ENCODE measurements around the gene HSD17B14. TPM values are rescaled to one million over a fixed set of nuclear protein-coding genes. Genes with fewer than 3 reads are reported as not detected.

HSD17B14 gene
- total RNA-seq, 6 experiments from 2014 or later = 3.5 to 78.0 (median 15.7) TPM

DNA sequence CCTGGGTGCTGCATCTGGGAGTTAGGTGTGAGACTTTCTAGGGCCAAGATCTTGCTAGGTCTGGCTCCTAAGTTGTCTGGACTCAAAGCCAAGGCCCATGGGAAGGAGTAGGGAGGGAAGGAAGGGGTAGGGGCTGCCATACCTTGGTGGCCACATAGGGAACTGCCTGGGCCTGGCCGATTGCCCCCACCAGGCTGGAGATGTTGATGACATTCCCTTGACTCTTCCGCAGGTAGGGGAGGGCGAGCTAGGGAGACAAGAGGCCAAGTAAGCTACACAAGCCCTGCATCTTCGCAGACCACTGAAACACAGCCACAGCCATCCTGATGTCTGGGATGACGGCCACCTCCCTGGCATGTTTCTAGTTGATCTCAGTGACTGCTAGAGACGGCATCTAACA lies 21.4 kb downstream of the HSD17B14 start:
- no peak for ATAC-seq
- H3K4me3 ChIP-seq = no peak overlapping the region
- WGBS (ENCODE audit: insufficient coverage, low coverage, low lambda C conversion rate, missing lambda C conversion rate) = 50% methylated on average over 1 of the region's 6 CpGs
- H3K27me3 ChIP-seq = no peaks in the 10 kb centered on the region
- no peak for DNase-seq
- H3K9me3 ChIP-seq = no peaks in the 10 kb centered on the region
- peaks cover 0 to 59% (median 12%) of the 10 kb centered on the region in 4 donors for H3K4me1 ChIP-seq
- intact Hi-C loops (cut with DNase I) = no loop called here
- TF ChIP-seq, protein P1, sequence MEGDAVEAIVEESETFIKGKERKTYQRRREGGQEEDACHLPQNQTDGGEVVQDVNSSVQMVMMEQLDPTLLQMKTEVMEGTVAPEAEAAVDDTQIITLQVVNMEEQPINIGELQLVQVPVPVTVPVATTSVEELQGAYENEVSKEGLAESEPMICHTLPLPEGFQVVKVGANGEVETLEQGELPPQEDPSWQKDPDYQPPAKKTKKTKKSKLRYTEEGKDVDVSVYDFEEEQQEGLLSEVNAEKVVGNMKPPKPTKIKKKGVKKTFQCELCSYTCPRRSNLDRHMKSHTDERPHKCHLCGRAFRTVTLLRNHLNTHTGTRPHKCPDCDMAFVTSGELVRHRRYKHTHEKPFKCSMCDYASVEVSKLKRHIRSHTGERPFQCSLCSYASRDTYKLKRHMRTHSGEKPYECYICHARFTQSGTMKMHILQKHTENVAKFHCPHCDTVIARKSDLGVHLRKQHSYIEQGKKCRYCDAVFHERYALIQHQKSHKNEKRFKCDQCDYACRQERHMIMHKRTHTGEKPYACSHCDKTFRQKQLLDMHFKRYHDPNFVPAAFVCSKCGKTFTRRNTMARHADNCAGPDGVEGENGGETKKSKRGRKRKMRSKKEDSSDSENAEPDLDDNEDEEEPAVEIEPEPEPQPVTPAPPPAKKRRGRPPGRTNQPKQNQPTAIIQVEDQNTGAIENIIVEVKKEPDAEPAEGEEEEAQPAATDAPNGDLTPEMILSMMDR (IDR thresholded peaks at IDR 0.05) = no peak
- no peak for TF ChIP-seq POLR2A (IDR thresholded peaks at IDR 0.05)
- H3K27ac ChIP-seq = peak overlapping the region in 1 of 3 donors; percentile 80
- H3K36me3 ChIP-seq = no peaks in the 10 kb centered on the region

DNA sequence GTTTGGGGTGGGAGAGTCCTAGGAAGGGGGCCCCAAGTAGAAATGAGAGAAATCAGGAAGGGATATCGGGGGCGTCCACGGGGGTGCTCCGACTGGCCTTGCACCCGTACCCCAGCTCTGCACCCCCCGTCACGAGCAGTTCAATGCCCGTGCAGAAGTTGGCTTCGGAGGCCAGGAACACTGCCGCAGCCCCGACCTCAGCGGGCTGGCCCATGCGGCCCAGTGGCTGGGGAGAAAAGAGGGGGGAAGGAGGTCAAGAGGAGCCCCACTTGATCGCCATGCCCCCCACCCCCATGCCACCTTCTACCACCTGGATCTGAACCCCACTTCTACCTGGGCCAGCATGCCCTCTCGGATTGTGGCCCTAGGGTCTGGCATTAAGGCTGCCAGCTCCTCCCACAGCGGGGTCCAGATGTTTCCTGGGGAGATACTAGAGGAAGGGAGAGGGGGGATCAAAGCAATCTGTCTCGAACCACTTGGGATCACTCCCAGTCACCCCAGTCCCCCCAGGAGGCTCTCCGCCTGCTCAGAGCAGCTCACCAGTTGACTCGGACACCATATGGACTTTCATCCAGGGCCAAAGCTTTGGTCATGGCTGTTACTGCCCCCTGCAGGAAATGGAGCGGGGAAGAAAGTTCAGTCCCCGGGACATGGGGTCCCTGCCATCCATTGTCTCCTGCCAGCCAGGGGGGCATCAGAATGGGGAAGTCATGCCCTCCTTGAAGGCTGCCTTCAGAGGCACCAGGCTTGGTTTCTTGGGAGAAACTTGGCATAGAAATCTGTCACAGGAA lies 23.0 kb downstream of the HSD17B14 start:
- TF ChIP-seq, protein P1 (IDR thresholded peaks at IDR 0.05) = peak; percentile 7 to 47 (median 28)
- no peak for TF ChIP-seq POLR2A (IDR thresholded peaks at IDR 0.05)
- no peaks in the 10 kb centered on the region for H3K27me3 ChIP-seq
- H3K27ac ChIP-seq = peak overlapping the region in 2 of 3 donors; percentile 94 to 95
- H3K36me3 ChIP-seq = no peaks in the 10 kb centered on the region
- ATAC-seq (no peak), DNase-seq (peak in 1 of 3 donors; percentile 57)
- intact Hi-C loops (cut with DNase I) = no loop called here
- no peak overlapping the region for H3K4me3 ChIP-seq
- H3K9me3 ChIP-seq = no peaks in the 10 kb centered on the region
- peaks cover 0 to 61% (median 7%) of the 10 kb centered on the region in 4 donors for H3K4me1 ChIP-seq
- 28% methylated on average over 14 of the region's 21 CpGs for WGBS (ENCODE audit: insufficient coverage, low coverage, low lambda C conversion rate, missing lambda C conversion rate)

DNA sequence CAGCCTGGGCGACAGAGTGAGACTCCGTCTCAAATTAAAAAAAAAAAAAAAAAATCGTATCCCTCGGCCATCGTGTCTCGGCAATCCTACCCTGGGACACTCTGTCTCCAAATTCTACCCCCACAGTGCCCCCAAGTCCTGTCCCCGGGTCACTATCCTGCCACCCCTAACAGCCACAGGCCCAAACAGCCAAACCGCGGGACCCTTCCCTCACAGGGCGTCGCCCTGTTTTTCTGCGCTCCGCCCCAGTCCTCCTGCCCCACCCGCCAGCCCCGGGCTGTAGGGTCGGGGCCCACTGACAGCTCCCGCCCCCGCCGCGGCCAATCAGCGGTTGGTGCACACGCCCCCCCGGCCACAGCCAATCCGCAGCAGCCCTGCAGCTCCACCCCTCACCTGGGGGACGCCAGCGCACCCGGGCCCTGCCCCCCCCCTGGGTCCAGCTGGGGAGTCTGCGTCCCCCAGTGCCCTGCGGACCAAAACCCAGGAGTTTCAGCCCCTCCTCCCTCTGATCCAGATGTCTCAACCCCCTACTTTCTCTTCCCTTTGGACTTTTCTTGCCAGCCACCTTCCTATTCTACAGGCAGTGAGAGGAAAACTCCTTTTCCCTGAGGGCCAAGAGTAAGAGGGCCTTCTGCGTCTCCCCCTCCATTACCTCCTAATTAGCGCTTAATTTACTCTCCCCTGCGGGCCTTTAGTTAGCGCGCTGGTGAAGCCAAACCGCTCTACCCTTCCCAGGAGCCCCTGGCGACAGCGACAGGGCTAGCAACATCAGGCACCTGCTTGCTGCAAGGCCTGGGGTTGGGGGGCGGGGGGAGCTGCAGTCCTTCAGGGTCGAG lies 24.0 kb downstream of the HSD17B14 start:
- H3K9me3 ChIP-seq = no peaks in the 10 kb centered on the region
- peak; percentile 68 for TF ChIP-seq POLR2A (IDR thresholded peaks at IDR 0.05)
- TF ChIP-seq, protein P1 (IDR thresholded peaks at IDR 0.05) = peak in 1 of 4 donors; percentile 17
- ATAC-seq = peak; percentile 72 to 91 (median 78)

DNA sequence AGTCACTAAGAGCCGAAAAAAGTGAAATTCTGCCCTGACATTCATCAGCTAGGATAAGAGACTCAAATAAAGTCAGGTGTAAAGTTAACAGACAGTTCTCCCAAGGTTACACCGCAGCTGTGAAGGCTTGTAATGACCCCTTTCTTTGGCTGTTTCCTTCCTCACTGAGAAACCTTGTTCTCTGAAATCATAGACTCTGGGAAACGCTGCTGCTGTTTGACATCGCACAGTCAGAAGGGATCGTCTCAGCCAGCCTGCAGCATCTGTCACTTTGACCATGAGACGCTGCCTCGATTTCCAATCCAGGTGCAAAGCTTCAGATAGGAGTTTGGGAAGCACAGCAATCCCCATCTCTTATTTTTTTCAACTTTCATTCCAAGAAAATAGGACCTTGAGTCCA lies 26.1 kb downstream of the HSD17B14 start:
- intact Hi-C loops (cut with DNase I) = no loop called here
- Histone ChIP-seq H3K4me3 (peak overlapping the region; percentile 49 to 76 (median 53)), H3K9me3 (no peaks in the 10 kb centered on the region), H3K4me1 (peaks cover 0 to 41% (median 3%) of the 10 kb centered on the region in 4 donors), H3K27ac (peak overlapping the region; percentile 68 to 95 (median 94)), H3K36me3 (no peaks in the 10 kb centered on the region), H3K27me3 (no peaks in the 10 kb centered on the region)
- 11% methylated on average over 7 of the region's 7 CpGs for WGBS (ENCODE audit: insufficient coverage, low coverage, low lambda C conversion rate, missing lambda C conversion rate)
- TF ChIP-seq POLR2A (IDR thresholded peaks at IDR 0.05) = no peak
- TF ChIP-seq, protein P1 (IDR thresholded peaks at IDR 0.05) = no peak
- DNase-seq = no peak
- no peak for ATAC-seq

More for the DNA sequence above, 24.0 kb downstream of the HSD17B14 start:
- peak overlapping the region; percentile 68 to 95 (median 94) for H3K27ac ChIP-seq
- H3K4me1 ChIP-seq = peaks cover 0 to 60% (median 3%) of the 10 kb centered on the region in 4 donors
- H3K27me3 ChIP-seq = no peaks in the 10 kb centered on the region
- peak; percentile 91 to 98 (median 97) for DNase-seq
- WGBS (ENCODE audit: insufficient coverage, low coverage, low lambda C conversion rate, missing lambda C conversion rate) = 13% methylated on average over 11 of the region's 39 CpGs
- intact Hi-C loops (cut with DNase I) = no loop called here
- H3K4me3 ChIP-seq = peak overlapping the region; percentile 49 to 76 (median 53)
- H3K36me3 ChIP-seq = no peaks in the 10 kb centered on the region

All from right lobe of liver (tissue), 6 donors.